SIG-M5 treated with dmso at 0.1 percent for 504 hours (cell line): ENCODE results near the gene MAMSTR.
"Not testable (repeated sequence)": the region's sequence is repeated elsewhere in the genome, so short reads cannot be mapped to it uniquely, and the experiment has no call there.

Source experiments
- DNase-seq: peaks from one replicate; lab custom pipeline; 2025; ENCODE audit not compliant: unreplicated experiment; lab: John Stamatoyannopoulos, UW

The MAMSTR gene

DNA sequence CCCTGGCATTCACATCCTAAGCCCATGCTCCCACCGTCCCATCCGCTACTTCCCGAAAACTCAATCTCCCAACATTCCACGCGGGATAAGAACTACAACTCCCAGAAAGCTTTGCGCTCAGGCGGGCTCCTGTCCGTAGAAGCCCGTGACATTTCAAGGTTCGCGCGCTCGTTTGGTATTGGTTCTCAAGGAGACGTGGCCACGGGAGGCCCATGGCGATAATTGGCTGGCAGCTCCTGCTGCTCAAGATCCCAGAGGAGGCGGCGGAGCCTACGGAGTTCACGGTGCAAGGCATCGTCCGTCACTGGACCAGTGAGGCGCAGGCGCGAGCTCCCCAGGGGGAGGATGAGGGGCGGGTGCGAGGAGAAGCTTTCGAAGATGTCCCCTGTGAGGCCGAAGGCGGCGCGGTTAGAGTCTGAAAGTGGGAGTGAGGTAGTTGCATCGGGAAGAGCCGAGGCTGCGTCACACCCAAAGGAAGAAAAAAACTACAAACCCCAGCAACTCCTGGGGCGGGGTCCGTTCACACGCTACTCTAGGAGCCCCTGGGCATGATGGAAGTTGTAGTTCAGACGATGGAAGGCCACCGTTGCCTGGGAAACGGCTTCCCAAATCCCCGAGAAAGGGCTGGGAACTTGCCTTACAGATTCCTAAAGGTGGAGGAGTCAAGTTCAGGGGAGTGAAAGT, 1.2 kb upstream of the MAMSTR start:
- peak; percentile 95 for DNase-seq

DNA sequence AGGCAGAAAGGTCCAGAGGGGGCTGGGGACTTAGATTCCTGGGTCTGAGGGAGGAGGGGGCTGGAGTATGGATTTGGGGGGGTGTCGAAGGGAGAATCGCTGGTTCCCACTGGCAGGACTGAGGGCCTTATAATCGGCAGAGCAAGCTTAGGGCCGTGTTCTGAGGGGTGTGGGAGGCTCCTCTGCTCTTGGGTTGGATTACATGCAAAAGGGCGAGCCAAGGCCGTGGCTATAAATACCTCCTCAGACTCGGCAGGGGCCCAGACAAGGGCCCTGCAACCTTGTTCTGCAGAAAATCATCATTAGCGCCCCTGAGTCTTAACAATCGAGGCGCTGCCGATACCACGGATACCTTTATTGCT, 707 bp upstream of the MAMSTR start:
- no peak for DNase-seq

DNA sequence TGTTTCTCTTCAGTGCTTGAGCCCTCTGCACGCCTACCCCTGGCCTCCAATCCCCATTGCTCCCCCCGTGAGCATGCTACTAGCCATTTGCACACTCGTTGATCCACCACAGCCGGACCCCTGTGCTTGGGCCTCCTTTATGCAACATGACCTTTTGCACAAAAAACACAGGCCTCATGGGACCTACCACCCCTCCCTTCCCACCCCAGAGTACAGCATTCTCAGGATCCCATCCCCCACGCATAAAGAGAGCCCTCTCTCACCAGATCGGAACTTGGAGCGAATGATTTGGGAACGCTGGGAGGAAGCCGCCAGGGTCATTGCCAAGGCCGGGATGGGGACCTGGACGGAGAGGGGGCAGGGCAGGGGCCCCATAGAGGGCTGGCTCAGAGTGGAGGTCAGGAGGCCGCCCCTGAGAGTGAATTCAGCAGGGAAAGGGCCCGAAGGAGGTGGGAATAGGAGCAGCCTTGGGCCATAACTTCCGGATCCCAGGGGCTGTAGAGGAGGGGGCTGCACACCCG, 754 bp downstream of the MAMSTR start:
- DNase-seq = no peak

DNA sequence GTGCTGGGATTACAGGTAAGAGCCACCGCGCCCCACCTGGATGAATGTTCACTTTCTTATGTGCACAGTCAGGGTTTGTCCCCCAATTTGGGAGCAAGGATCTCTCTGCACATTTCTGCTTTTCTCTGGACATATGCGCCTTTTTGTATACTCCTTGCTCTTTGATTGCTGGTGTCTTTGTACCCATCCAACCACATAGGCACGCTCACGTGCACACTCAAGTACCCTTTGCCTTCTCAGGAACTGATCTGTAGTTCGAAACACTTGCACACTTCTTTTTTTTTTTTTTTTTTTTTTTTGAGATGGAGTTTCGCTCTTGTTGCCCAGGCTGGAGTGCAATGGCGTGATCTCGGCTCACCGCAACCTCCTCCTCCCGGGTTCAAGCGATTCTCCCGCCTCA, 1.4 kb downstream of the MAMSTR start:
- DNase-seq = not testable (repeated sequence)

DNA sequence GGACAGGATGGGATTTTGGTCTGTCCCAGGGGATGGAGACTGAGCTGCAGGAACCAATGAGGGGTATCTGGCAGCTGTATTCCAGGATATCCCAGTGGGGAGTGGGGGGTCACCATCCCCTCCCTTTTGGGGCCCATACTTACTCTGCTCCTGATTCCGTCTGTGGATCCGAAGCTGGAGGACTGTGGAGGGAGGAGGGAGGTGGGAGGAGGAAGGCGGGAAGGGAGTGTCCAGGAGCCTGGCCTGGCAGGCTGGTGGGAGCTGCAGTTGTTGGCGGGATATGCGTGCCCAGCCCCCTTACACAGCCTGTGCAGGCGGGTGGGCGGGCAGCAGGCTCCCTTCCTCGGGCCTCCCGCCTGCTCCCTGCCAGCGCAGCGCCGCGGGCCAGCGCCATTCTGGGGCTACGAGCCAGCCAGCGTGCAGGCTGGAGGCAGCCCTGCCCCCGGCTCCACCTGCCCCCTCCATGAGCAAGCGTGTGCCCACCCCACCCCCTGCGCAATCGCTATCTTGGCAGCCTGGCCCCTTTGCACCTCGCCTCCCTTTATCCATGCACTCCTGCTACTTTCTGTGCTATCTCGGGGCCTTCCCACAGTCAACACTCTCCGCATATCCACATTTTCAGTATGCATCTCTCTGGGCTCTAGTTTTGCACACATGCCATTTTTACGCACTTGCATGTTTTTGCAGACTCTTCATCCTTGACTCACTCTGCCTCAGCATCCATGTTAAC, 2.8 kb downstream of the MAMSTR start:
- no peak for DNase-seq

DNA sequence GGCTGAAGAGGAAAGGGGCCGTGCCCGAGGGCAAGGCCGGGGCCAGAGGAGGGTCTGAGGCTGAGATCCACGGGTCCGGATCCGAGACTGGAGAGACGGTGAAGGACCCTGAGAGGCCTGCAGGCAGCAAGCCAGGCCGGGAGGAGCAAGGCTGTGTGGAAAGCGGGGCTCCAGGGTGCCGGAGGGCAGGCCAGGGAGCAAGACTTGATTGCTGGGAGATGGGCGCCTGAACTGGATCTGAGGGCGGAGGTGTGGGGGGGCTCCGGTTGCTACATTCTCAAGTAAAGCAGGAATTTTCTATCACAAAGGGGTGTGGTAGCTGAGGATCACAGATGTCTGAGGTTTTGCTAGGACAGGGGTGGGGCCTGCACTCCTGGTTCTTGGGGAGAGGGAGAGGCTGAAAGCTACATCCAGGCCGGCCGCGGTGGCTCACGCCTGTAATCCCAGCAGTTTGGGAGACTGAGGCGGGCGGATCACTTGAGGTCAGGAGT, 3.8 kb downstream of the MAMSTR start:
- DNase-seq = no peak

DNA sequence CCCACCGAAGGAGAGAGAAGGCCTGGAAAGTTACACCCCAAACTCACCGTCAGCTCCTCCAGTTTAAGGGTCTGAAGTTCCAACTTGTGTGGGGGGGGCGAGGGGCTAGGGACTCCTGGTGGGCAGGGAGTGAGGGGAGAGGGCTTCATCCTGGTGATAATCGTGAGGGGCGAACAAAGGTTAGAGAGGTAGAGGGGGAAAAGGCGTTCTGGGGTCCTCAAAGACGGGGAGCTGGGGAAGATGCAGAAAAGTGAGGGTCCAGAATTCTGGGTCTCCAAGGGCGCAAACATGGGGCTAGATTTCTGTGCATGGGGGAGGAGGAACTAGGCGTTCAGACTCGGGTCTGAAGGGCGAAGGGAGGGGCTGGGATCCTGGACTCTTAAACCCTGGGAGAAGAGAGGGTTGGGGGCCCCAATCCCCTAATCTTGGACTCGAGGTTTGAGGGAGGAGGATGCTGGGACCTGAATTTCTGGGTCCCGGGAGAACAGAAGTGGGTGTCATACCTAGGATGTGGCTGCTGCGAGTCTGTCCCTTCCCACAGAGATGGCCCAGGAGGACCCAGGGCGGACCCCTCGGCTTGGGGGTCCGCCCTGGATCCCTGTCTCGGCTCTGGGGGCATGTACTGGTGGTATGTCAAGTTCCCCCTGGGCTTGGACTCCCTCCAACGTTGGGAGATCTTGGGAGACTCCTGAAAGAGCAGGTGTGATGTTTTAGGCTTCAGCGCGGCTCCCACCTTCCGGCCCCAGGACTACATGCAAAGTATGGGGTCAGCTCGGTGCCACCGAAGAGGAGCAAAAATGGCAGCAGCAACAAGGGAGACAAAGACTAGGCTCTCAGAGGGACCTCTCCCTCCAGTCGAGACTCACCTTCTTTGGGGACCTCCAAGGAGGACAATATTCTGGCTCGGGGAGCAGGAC, 4.5 kb downstream of the MAMSTR start:
- DNase-seq = no peak

DNA sequence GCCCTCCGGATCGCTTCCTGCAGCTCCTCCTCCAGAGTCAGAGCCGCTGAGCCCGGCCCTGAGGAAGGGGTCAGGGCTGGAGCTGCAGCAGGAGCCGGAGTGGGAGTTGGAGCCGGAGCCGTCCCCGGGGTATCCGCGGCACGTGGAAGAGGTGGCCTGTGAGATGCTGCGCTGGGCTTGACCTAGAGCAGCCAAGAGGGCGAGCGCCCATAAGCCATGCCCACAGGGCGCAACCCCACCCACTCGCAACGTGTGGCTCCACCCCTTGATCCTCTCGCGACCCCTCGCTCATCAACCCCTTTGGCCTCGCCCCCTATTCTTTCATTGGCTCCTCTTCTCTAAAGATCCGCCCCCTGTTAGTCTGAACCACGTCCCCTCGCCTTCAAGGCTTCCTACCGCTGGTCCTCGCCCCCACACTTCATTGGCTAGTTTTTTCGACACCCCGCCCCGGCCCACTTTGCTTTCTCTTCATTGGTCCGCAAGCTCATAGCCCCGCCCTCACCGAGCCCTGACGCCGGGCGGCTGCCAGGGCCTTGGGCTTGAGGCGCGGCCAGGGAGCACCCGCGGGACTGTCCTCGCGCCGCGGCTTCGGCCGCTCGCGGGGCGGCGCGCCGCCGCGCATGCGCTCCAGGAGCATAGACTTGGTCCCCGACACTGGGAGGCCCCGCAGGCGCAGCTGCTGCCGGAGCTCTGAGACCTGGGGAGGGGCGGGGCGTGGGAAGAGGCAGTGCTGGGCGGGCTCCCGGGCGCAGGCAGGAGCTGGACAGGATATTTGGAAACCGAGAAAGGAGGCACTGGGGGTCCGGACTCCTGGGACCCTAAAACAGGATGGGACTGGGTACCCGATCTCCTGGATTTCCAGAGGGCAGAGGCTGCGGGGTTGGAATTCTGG, 5.4 kb downstream of the MAMSTR start:
- DNase-seq = peak; percentile 99

DNA sequence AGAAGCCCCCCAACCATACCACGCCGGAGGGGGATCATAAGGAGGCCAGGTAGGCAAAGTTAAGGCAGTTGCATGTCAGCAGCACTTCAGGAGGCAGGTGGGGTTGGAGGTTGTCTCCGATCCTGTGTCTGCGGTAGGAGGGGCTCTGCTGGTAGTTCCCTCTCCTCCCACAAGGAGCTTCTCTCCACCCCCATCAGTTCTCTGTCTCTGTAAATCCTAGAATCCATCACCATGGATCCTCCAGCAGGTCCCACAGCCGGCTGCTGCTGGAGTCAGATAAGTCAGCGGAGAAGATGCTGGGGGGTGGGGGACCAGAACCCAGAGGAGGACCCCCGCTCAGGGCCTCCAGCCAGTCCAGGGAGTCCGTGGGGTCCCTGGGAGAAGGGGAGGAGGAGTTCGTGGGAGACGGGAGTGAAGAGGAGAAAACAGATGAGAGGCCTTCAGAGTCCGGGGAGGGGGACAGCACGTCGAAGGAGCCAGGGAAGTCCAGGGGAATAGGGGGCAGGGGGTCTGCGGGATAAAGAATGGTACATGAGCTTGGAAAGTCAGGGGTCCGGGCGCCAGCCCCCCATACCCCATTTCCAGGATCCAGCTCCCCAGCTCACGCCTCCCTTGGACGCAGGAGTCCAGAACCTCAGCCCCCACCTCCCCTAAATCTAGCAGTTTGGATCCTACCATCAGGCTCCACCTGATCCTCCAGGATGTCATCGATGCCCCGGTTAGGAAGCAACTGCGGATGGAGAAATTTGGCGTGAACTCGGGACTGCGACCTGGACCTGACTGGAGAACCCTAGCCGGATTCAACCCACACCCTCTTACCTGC, 6.3 kb downstream of the MAMSTR start:
- DNase-seq = peak; percentile 38

DNA sequence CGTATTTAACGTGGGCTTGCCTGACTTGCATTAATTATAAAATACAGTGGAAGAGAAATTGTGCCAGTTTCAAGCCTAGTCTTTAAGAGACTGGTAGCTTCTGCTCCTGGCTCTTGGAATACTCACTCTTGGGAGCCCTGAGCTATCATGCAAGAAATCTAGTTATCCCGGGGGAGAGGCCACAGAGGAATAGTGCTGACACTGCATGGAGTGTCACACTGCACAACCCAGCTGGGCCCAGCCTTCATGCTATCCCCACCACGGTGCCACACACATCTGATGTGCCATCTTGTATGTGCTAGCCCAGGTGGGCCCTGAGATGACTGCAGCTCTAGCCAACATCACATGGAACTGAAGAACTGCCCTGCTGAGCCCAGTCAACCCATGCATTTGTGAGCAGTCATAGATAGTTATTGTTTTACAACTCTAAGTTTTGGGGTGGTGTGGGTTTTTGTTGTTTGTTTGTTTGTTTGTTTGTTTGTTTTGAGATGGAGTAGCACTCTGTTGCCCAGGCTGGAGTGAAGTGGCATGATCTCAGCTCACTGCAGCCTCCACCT, 8.3 kb downstream of the MAMSTR start:
- no peak for DNase-seq

DNA sequence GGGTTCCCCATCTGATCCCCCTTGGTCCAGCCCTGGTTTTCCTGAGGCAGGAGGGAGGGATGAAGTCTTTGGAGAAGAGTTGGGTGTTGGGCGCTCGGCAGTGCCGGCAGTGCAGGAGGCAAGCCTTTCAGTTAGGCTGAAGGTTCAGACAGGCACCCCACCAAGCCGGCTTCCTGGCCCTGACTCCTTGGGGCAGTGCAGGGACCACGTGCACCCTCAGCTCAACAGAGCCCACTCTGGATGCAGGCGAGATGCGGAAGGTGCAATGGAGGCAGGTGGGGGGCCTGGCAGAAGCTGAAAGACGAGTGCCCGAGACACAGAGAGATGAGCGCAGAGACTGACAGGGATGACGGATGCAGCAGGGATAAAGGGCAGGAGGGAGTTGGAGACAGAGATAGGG, 11.1 kb downstream of the MAMSTR start:
- DNase-seq = no peak

DNA sequence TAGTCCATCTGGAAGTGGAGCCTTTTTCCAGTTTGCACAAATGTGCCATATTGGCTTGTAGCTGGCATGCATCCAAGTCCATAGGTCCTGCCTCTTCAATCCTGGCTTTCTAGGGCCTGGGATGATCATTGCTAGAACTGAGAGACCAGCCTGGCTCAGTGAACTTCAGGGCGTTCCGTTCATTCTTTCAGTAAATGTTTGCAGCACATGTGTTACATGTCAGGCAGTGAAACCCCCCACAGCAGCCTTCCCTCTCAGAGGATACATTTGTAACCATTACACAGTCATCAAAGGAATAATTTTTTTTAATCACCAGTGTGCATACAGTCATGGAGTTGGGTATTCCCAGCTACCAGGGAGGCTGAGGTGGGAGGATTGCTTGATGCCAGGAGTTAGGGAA, 14.1 kb downstream of the MAMSTR start:
- DNase-seq = no peak

DNA sequence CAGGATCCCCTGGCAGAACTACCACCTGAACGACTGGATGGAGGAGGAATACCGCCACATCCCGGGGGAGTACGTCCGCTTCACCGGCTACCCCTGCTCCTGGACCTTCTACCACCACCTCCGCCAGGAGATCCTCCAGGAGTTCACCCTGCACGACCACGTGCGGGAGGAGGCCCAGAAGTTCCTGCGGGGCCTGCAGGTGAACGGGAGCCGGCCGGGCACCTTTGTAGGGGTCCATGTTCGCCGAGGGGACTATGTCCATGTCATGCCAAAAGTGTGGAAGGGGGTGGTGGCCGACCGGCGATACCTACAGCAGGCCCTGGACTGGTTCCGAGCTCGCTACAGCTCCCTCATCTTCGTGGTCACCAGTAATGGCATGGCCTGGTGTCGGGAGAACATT, 16.2 kb downstream of the MAMSTR start:
- DNase-seq = no peak

DNA sequence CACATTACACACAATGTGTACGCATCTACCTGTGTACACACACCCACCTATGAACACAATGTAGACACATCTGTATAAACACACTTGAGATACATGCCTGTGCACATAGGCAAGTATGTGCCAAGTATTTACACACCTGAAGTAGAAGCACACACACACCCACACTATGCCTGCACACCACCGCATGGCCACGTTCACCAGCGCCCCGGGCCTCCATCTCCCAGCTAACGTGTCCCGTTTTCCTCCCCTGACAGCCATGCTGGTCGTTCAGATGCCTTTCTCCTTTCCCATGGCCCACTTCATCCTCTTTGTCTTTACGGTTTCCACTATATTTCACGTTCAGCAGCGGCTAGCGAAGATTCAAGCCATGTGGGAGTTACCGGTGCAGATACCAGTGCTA, 16.8 kb downstream of the MAMSTR start:
- DNase-seq = no peak

DNA sequence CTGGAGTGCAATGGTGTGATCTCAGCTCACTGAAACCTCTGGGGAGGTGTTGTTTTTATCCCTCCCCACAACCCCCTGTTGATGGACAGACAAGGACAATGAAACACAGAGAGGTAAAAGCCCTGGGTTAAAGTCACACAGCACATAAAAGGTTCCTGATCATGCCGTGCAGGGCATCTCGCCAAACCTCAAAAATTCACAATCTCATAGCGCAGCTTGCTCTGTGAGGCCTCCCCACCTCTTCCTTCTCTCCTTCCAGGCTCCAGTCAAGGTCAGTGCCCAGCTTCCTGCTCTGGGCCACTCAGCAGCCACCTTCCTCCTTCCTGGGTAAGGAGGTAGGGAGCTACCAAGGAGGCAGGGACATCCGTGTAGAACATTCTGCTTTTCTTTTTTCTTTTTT, 21.5 kb downstream of the MAMSTR start:
- no peak for DNase-seq

DNA sequence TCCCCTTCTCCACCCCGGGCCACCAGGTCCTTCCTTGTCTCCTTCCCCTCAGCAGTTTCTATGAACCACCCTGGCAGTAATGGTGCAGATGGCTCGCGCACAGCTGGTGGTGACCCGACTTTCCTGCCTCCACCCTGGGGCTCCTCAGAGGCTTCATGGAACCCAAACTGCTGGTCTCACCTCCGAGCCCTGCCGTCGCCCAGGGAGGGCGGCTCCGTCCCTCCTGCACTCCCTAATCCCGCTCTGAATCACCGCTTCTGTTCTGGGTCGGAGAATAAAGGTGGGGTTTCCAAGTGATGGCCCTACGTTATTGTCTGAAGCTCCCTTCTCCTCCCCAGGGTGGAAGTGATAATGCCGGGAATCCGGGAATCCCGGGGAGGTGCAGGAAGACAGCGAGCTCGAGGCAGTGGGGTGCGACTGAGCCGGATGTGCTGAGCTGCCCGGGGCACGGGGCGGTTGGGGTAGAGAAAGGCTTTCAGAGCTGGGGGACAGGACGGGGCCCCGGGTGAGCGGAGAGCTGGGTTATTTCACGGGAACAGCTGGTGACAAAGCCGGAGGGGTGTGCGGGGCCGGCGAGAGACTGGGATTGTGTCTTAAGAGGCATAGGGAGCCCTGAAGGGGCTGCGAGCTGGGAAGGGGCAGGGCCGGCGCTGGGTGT, 23.0 kb downstream of the MAMSTR start:
- no peak for DNase-seq

DNA sequence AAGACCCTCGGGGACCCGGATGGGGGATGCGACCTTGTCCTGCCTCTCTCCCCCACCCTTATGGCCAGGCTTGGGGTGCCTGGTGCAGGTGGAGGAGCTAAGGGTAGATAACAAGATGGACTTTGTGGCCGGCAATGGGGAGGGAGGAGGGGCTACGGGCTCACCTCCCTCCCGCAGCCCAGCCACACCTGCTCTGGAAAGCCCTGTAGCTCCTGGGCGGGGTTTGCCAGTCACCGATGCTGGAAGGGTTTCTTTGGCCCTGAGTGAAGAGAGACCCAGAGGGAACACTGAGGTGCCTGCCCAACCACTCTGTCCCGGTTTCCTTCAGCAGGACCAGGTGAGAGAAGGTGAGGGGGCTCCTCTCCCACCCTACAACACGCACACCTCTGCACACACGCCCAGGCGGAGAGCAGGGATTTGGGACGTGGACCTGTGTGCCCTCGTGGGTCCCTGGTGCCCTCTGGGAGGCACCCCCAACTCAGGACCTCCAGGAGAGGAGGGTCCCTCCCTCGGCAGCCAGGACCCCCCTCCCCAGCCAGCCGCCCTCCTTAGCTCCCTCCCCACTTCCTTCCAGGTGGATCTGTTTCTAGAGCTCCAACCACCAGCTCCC, 23.7 kb downstream of the MAMSTR start, which contains the start of gene FUT2:
TSS of gene FUT2 (plus strand) at position 229 of the 610 bp plus-strand sequence. CDS start 6,986 bp downstream, outside the sequence.
- no peak for DNase-seq

DNA sequence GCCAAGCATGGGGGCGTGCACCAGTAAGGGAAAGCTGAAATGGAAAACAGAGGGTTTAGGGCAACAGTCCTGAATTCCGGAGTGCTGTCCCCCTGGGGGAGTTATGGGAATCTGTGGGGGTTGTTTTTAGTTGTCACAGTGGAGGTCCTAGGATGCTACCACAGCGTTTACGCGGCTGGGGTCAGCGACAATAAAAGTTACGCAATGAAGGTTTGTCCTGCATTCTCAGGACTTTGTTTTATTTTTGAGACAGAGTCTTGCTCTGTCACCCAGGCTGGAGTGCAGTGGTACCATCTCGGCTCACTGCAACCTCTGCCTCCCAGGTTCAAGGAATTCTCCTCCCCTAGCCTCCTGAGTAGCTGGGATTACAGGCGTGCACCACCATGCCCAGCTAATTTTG, 25.9 kb downstream of the MAMSTR start:
- not testable (repeated sequence) for DNase-seq
